Liver (tissue), 9 donors: ENCODE results near the gene LHPP. TPM values are rescaled to one million over a fixed set of nuclear protein-coding genes. Genes with fewer than 3 reads are reported as not detected.

Experiments used
- DNase-seq: peaks from one replicate; pipeline ENCODE4 v3.0.0-alpha.2; 2017; ENCODE audit warnings: low spot score
- H3K27ac ChIP-seq, 2 donors: one replicate each; pipeline ENCODE4 v1.7.0; 2013; ENCODE audit warnings: inconsistent platforms in 2 of 2, low read length in 2 of 2, control low read depth in 1 of 2, low read depth in 1 of 2, mild to moderate bottlenecking in 1 of 2
- H3K27me3 ChIP-seq, 4 donors: one replicate each; pipeline versions ENCODE4 v1.6.1 to v1.7.0; 2013; ENCODE audit warnings: low read length in 3 of 4, inconsistent platforms in 1 of 4, mild to moderate bottlenecking in 1 of 4, moderate library complexity in 1 of 4; ENCODE audit not compliant: control insufficient read depth in 4 of 4, insufficient read depth in 4 of 4
- H3K36me3 ChIP-seq, 4 donors: one replicate each; pipeline versions ENCODE4 v1.6.1 to v1.7.0; 2013; ENCODE audit warnings: low read length in 3 of 4, mild to moderate bottlenecking in 3 of 4, low read depth in 1 of 4, moderate library complexity in 1 of 4; ENCODE audit not compliant: control insufficient read depth in 4 of 4, insufficient read depth in 3 of 4
- H3K4me1 ChIP-seq, 4 donors: one replicate each; pipeline versions ENCODE4 v1.6.1 to v1.7.0; 2013; ENCODE audit warnings: low read length in 3 of 4, mild to moderate bottlenecking in 3 of 4, moderate library complexity in 1 of 4; ENCODE audit not compliant: control insufficient read depth in 4 of 4, insufficient read depth in 4 of 4
- H3K4me3 ChIP-seq, 3 donors: one replicate each; pipeline versions ENCODE4 v1.6.1 to v1.7.0; 2013; ENCODE audit warnings: low read length in 3 of 3, control low read depth in 1 of 3, low read depth in 1 of 3, mild to moderate bottlenecking in 1 of 3
- H3K9ac ChIP-seq, 2 donors: one replicate each; pipeline ENCODE4 v1.7.0; 2013; ENCODE audit warnings: low read length in 2 of 2, mild to moderate bottlenecking in 2 of 2, moderate library complexity in 2 of 2, control low read depth in 1 of 2, low read depth in 1 of 2
- H3K9me3 ChIP-seq, 4 donors: one replicate each; pipeline versions ENCODE4 v1.6.1 to v1.7.0; 2013; ENCODE audit warnings: low read length in 3 of 4; ENCODE audit not compliant: control insufficient read depth in 4 of 4
- EGR1 ChIP-seq, 2 donors: IDR thresholded peaks; 2 replicates each; pipeline ENCODE4 v1.6.1; 2016 to 2018; ENCODE audit warnings: antibody characterized with exemption in 2 of 2, low read depth in 2 of 2
- FOXA1 ChIP-seq: IDR thresholded peaks from 2 replicates; pipeline ENCODE4 v1.6.1; 2016; ENCODE audit warnings: antibody characterized with exemption
- FOXA2 ChIP-seq: IDR thresholded peaks from 2 replicates; pipeline ENCODE4 v1.6.1; 2016; ENCODE audit warnings: antibody characterized with exemption
- GABPA ChIP-seq, 2 donors: IDR thresholded peaks in 1 of 2; conservative IDR thresholded peaks in 1 of 2; 2 replicates each; pipeline ENCODE4 v1.6.1; 2016; ENCODE audit warnings: antibody characterized with exemption in 2 of 2, mild to moderate bottlenecking in 1 of 2, moderate library complexity in 1 of 2
- HNF4A ChIP-seq, 2 donors: conservative IDR thresholded peaks; 2 replicates each; pipeline ENCODE4 v1.6.1; 2016; ENCODE audit warnings: antibody characterized with exemption in 2 of 2, mild to moderate bottlenecking in 2 of 2
- HNF4G ChIP-seq: IDR thresholded peaks from 2 replicates; pipeline ENCODE4 v1.6.1; 2016; ENCODE audit warnings: antibody characterized with exemption
- JUND ChIP-seq, 2 donors: IDR thresholded peaks; 2 replicates each; pipeline ENCODE4 v1.6.1; 2016; ENCODE audit warnings: antibody characterized with exemption in 2 of 2
- NR2F2 ChIP-seq: IDR thresholded peaks from 2 replicates; pipeline ENCODE4 v1.6.1; 2016; ENCODE audit warnings: antibody characterized with exemption
- RAD21 ChIP-seq, 2 donors: IDR thresholded peaks; 2 replicates each; pipeline ENCODE4 v1.6.1; 2016; ENCODE audit warnings: antibody characterized with exemption in 2 of 2, mild to moderate bottlenecking in 2 of 2
- RXRA ChIP-seq, 2 donors: IDR thresholded peaks; 2 replicates each; pipeline ENCODE4 v1.6.1; 2017 to 2018; ENCODE audit warnings: antibody characterized with exemption in 2 of 2, mild to moderate bottlenecking in 1 of 2
- SP1 ChIP-seq: IDR thresholded peaks from 2 replicates; pipeline ENCODE4 v1.6.1; 2018; ENCODE audit warnings: antibody characterized with exemption, mild to moderate bottlenecking
- TAF1 ChIP-seq: conservative IDR thresholded peaks from 2 replicates; pipeline ENCODE4 v1.6.1; 2016; ENCODE audit warnings: antibody characterized with exemption, mild to moderate bottlenecking
- YY1 ChIP-seq: IDR thresholded peaks from 2 replicates; pipeline ENCODE4 v1.6.1; 2016; ENCODE audit warnings: antibody characterized with exemption, mild to moderate bottlenecking
- WGBS: extraction: QIAGEN DNeasy Blood & Tissue Kit; methylation state at CpG from one replicate; pipeline ENCODE4 v1.1.7; 2013; 5-methylcytosine and 5-hydroxymethylcytosine counted together
- polyA plus RNA-seq, 2 donors: library from polyadenylated mRNA; stranded (reverse) in 1 of 2; unstranded in 1 of 2; fragments of 200-250 nt in 1 of 2; fragments of >200 nt in 1 of 2; fragmentation: Nextera tagmentation in 1 of 2; extraction: Ambion mirVana in 1 of 2; gene quantifications; one replicate each; pipeline versions ENCODE4 v1.2.1 to v1.2.3, GENCODE V29; 2013 to 2015
- total RNA-seq, 2 donors: library from RNA; depleted of rRNA; stranded (reverse); fragments of >200 nt; gene quantifications; one replicate each; pipeline ENCODE4 v1.2.3, GENCODE V29; 2014
- TF ChIP-seq, protein P1 (sequence below): IDR thresholded peaks from 2 replicates; pipeline ENCODE4 v1.6.1; 2016; ENCODE audit warnings: antibody characterized with exemption, mild to moderate bottlenecking
- TF ChIP-seq, protein P2 (sequence below): IDR thresholded peaks from 2 replicates; pipeline ENCODE4 v1.6.1; 2016; ENCODE audit warnings: antibody characterized with exemption
- TF ChIP-seq, protein P3 (sequence below): IDR thresholded peaks from 2 replicates; pipeline ENCODE4 v1.6.1; 2016; ENCODE audit warnings: antibody characterized with exemption
- TF ChIP-seq, protein P4 (sequence below): IDR thresholded peaks from 2 replicates; pipeline ENCODE4 v1.6.1; 2016; ENCODE audit warnings: antibody characterized with exemption
- TF ChIP-seq, protein P5 (sequence below): fragments of 150-350 bp; IDR thresholded peaks from 2 replicates; pipeline ENCODE4 v1.5.1; 2017; ENCODE audit warnings: improper control_type of control experiment, low read depth, low read length; ENCODE audit not compliant: missing input control
- donor health status: healthy.
- donor health status: healthy.
- donor health status: healthy.
- donor health status: healthy.
- donor health status: healthy.

The LHPP gene
- total and polyA plus RNA-seq, 4 donors = 15.9 to 39.9 (median 26.2) TPM

DNA sequence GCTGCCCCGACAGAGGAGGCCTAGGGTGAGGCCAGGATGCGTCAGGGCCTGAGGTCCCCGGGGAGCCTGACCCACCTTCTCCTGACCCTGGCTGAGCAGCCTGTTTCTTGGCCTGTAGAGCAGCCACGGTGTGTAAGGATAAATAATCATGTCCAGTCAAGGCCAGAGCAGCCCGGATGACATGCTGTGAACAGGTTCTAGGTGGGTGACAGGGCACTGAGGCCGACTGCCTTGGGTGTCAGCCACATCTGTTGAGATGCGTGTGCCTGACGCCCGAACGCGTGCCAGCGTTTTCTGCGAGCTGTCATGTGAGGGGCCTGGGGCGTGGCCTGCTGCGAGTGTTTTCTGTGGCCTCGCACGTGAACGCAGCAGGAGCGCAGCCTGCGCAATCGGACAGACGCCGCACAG, 164.2 kb downstream of the LHPP start:
- DNase-seq = no peak
- TF ChIP-seq, protein P1, sequence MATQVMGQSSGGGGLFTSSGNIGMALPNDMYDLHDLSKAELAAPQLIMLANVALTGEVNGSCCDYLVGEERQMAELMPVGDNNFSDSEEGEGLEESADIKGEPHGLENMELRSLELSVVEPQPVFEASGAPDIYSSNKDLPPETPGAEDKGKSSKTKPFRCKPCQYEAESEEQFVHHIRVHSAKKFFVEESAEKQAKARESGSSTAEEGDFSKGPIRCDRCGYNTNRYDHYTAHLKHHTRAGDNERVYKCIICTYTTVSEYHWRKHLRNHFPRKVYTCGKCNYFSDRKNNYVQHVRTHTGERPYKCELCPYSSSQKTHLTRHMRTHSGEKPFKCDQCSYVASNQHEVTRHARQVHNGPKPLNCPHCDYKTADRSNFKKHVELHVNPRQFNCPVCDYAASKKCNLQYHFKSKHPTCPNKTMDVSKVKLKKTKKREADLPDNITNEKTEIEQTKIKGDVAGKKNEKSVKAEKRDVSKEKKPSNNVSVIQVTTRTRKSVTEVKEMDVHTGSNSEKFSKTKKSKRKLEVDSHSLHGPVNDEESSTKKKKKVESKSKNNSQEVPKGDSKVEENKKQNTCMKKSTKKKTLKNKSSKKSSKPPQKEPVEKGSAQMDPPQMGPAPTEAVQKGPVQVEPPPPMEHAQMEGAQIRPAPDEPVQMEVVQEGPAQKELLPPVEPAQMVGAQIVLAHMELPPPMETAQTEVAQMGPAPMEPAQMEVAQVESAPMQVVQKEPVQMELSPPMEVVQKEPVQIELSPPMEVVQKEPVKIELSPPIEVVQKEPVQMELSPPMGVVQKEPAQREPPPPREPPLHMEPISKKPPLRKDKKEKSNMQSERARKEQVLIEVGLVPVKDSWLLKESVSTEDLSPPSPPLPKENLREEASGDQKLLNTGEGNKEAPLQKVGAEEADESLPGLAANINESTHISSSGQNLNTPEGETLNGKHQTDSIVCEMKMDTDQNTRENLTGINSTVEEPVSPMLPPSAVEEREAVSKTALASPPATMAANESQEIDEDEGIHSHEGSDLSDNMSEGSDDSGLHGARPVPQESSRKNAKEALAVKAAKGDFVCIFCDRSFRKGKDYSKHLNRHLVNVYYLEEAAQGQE = no peak
- TF ChIP-seq TAF1 = no peak
- WGBS = 93% methylated on average over 23 of the region's 23 CpGs
- H3K27me3 ChIP-seq = no peaks in the 10 kb centered on the region
- no peak overlapping the region for H3K9ac ChIP-seq
- H3K4me3 ChIP-seq = no peak overlapping the region
- no peak overlapping the region for H3K27ac ChIP-seq
- H3K4me1 ChIP-seq = peaks cover 0 to 9% (median under 1%) of the 10 kb centered on the region in 4 donors
- no peaks in the 10 kb centered on the region for H3K9me3 ChIP-seq
- H3K36me3 ChIP-seq = no peaks in the 10 kb centered on the region

DNA sequence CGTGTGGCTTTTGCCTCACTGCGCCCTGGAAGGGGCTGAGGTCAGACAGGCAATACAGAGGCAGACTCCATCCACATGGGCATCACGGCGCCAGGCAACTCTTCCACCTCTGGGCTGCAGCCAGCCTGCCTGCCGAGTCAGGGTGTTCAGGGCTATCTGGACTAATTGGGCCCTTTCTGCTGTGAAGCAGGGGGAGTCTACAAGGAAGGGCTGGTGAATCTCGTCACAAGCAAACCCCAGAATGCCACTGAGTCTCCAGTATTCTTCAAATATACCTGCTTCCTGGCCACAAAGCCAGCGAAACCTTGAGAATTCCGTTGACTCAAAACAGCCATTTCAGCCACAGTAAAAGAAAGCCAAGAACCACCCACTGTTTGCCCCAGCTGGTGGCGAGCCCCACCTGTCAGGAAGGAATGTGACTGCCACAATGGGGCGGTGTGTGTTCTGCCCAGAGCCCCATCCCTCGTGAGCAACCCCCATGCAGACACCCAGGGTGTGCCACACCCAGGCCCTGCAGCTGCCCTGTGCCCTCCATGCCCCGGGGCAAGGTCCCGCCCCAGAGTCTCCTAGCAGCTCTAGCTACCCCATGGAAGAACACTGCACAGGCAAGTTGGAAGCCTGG, 165.2 kb downstream of the LHPP start:
- Histone ChIP-seq H3K36me3 (no peaks in the 10 kb centered on the region), H3K27me3 (no peaks in the 10 kb centered on the region), H3K9me3 (no peaks in the 10 kb centered on the region), H3K4me3 (no peak overlapping the region), H3K27ac (no peak overlapping the region), H3K4me1 (peaks cover 3 to 14% (median 5%) of the 10 kb centered on the region in 4 donors), H3K9ac (no peak overlapping the region)
- no peak for DNase-seq
- TF ChIP-seq FOXA1 (no peak), HNF4A (conservative IDR thresholded peaks at IDR 0.05) (no peak), TAF1 (no peak), RXRA (IDR thresholded peaks at IDR 0.05) (no peak), JUND (IDR thresholded peaks at IDR 0.05) (no peak), FOXA2 (no peak), NR2F2 (no peak), HNF4G (no peak), SP1 (no peak), YY1 (no peak), EGR1 (IDR thresholded peaks at IDR 0.05; ENCODE audit: low read depth in 2 of 2) (no peak), GABPA (IDR thresholded peaks at IDR 0.05 in 1 of 2, conservative IDR thresholded peaks at IDR 0.05 in 1 of 2) (no peak), RAD21 (IDR thresholded peaks at IDR 0.05) (no peak)
- TF ChIP-seq, protein P2, sequence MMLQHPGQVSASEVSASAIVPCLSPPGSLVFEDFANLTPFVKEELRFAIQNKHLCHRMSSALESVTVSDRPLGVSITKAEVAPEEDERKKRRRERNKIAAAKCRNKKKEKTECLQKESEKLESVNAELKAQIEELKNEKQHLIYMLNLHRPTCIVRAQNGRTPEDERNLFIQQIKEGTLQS = no peak
- TF ChIP-seq, protein P3, sequence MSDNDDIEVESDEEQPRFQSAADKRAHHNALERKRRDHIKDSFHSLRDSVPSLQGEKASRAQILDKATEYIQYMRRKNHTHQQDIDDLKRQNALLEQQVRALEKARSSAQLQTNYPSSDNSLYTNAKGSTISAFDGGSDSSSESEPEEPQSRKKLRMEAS = no peak
- TF ChIP-seq, protein P4, sequence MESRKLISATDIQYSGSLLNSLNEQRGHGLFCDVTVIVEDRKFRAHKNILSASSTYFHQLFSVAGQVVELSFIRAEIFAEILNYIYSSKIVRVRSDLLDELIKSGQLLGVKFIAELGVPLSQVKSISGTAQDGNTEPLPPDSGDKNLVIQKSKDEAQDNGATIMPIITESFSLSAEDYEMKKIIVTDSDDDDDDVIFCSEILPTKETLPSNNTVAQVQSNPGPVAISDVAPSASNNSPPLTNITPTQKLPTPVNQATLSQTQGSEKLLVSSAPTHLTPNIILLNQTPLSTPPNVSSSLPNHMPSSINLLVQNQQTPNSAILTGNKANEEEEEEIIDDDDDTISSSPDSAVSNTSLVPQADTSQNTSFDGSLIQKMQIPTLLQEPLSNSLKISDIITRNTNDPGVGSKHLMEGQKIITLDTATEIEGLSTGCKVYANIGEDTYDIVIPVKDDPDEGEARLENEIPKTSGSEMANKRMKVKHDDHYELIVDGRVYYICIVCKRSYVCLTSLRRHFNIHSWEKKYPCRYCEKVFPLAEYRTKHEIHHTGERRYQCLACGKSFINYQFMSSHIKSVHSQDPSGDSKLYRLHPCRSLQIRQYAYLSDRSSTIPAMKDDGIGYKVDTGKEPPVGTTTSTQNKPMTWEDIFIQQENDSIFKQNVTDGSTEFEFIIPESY = no peak
- TF ChIP-seq, protein P1 = no peak
- TF ChIP-seq, protein P5, sequence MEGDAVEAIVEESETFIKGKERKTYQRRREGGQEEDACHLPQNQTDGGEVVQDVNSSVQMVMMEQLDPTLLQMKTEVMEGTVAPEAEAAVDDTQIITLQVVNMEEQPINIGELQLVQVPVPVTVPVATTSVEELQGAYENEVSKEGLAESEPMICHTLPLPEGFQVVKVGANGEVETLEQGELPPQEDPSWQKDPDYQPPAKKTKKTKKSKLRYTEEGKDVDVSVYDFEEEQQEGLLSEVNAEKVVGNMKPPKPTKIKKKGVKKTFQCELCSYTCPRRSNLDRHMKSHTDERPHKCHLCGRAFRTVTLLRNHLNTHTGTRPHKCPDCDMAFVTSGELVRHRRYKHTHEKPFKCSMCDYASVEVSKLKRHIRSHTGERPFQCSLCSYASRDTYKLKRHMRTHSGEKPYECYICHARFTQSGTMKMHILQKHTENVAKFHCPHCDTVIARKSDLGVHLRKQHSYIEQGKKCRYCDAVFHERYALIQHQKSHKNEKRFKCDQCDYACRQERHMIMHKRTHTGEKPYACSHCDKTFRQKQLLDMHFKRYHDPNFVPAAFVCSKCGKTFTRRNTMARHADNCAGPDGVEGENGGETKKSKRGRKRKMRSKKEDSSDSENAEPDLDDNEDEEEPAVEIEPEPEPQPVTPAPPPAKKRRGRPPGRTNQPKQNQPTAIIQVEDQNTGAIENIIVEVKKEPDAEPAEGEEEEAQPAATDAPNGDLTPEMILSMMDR = no peak
- 74% methylated on average over 13 of the region's 13 CpGs for WGBS
